Skin of body (tissue), 3 donors: ENCODE results near the gene COL23A1. TPM values are rescaled to one million over a fixed set of nuclear protein-coding genes. Genes with fewer than 3 reads are reported as not detected.
"Not testable (repeated sequence)": the region's sequence is repeated elsewhere in the genome, so short reads cannot be mapped to it uniquely, and the experiment has no call there.

Experiments
- DNase-seq: peaks from one replicate; lab custom pipeline; 2025; lab: John Stamatoyannopoulos, UW
- small RNA-seq: library from RNA; depleted of rRNA; stranded (forward); fragments of <200 nt; gene quantifications from one replicate; pipeline ENCODE3, GENCODE V24; 2014; ENCODE audit warnings: low replicate concordance
- total RNA-seq: library from RNA; depleted of rRNA; stranded (reverse); fragments of >200 nt; gene quantifications from one replicate; pipeline ENCODE4 v1.2.3, GENCODE V29; 2014

COL23A1 gene
- total RNA-seq, 1 donor from 2014 or later = 4.6 TPM

- no peak for DNase-seq
These were observed 386.5 kb downstream of the COL23A1 start for GRCh38 chr5:178203670-178204181.

GRCh38 chr5:178202541-178202940 lies 387.7 kb downstream of the COL23A1 start:
- DNase-seq = no peak

GRCh38 chr5:178201927-178202235 lies 388.3 kb downstream of the COL23A1 start:
- no peak for DNase-seq

GRCh38 chr5:178201221-178201926 lies 388.8 kb downstream of the COL23A1 start:
- DNase-seq = no peak

- DNase-seq = peak; percentile 10
These were observed 390.4 kb downstream of the COL23A1 start for GRCh38 chr5:178199581-178200434.

GRCh38 chr5:178198706-178199105 lies 391.5 kb downstream of the COL23A1 start:
- DNase-seq = no peak

DNA sequence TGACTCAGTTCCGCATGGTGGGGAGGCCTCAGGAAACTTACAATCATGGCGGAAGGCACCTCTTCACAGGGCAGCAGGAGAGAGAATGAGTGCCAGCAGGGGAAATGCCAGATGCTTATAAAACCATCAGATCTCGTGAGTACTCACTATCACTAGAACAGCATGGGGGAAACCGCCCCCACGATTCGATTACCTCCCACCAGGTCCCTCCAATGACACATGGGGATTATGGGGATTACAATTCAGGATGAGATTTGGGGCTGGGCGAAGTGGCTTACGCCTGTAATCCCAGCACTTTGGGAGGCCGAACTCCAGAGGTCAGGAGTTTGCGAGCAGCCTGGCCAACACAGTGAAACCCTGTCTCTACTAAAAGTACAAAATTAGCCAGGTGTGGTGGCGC lies 392.0 kb downstream of the COL23A1 start:
- not testable (repeated sequence) for DNase-seq

DNA sequence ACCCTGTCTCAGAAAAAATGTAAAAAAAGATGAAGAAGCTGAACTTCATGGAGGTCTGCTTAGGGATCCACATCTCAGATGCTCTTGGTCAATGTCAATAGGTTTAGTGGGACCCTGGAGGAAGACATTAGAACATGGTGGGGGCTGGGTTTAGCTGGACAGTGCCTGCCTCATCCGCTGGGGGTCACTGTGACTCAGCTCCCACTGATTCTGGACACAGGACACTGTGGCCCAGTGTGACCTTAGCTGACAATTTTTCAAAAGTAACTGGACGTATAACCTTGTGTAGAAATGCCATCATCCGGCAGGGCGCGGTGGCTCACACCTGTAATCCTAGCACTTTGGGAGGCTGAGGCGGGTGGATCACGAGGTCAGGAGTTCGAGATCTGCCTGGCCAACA lies 393.2 kb downstream of the COL23A1 start:
- DNase-seq = no peak

DNA sequence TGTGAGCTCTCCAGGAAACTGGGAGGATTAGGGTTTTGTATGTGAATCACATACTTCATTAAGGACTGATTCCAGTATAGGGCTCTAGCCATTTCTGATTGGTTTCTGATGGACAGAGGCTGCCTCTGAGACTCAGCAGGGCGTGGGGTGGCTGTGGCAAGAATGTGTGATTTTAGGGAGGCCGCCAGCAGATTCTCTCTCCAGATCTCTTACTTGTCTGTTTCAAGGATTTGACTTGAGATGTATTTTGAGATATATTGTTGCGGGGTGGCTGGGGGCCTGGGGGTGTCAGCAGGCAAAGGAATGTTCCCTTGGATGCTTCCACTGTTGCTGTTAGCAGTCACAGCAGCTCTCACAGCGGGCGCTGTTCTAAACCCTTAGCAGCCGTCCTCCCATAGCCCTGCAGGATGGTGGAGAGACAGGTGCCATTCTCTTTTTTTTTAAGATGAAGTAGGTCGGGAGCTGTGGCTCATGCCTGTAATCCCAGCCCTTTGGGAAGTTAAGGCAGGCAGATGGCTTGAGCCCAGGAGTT lies 393.8 kb downstream of the COL23A1 start:
- DNase-seq = no peak

DNA sequence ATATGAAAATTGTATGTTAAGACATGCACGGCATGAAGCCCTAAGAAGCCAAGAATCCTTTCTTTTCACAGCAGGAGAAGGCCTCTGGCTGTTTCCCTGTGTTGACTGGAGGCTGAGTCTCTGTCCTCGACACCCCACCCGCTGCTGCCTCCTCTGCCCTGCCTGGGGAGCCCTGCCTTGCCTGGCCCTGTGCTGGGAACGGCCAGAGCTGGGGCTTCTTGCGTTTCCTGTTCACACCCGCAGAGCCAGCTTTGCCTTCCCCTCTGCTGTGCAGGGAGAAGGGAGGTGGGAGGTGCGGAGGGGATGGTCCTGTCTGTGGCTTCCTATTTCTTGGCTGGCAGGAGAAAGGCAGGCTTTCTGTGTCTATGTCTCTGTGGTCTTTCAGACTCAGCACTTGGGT lies 396.2 kb downstream of the COL23A1 start:
- DNase-seq = no peak

DNA sequence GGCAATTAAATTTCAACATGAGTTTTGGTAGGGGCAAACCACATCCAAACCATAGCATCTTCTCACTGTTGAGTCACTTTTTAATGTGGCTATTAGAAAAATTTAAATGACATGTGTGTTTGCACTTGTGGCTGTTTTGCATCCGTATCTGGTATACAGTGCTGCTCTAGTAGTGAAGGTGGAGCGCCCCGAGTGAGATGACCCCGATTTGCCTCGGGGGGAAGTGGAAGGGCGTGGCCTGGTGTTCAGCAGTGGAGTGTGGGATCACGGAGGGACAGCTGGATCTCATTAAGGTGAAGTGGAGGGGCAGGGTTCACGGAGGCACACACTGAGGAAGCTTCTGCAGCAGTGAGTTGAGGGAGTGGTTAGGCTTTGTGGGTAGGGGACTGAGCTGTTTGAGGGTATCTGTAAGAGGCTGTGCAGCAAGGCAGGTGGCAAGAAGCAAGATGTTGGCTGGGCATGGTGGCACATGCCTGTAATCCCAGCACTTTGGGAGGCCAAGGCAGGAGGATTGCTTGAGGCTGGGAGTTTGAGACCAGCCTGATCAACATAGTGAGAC lies 396.9 kb downstream of the COL23A1 start:
- no peak for DNase-seq

- DNase-seq = no peak
These were observed 397.4 kb downstream of the COL23A1 start for GRCh38 chr5:178192787-178193186.

GRCh38 chr5:178192244-178192643 lies 397.9 kb downstream of the COL23A1 start:
- DNase-seq = no peak

DNA sequence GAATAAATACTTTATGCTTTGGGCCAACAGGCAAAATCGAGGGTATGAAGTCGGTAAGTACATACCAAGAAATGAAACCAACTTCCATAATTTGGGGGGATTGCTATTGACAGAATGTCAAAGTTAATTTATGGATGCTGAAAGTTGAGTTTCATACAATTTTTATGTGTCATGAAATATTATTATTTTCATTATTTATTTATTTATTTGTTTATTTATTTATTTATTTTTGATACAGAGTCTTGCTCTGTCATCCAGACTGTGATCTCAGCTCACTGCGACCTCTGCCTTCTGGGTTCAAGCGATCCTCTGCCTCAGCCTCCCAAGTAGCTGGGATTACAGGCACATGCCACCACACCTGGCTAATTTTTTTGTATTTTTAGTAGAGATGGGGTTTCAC lies 398.5 kb downstream of the COL23A1 start:
- DNase-seq = no peak

- DNase-seq = no peak
These were observed 400.8 kb downstream of the COL23A1 start for GRCh38 chr5:178189433-178189832.

Small RNA genes within 50 kb of the gene (small RNA-seq; reads per million reads assigned to genes)
- gene RN7SKP70 (not detected), gene RN7SL646P (not detected)

Other genes starting within 250 kb of the COL23A1 start
- gene CLK4, start 36.7 kb upstream of the COL23A1 start, total RNA-seq = 51.8 TPM
- gene ZNF354A, start 140.3 kb upstream of the COL23A1 start, total RNA-seq = 9.0 TPM